GM23248 (cell line): ENCODE results near the gene ATG7. TPM values are rescaled to one million over a fixed set of nuclear protein-coding genes. Genes with fewer than 3 reads are reported as not detected.
A peak's percentile ranks its signal among the peaks of the same experiment; 100 is the strongest.

Experiments used
- DNase-seq: peaks from one replicate; pipeline ENCODE4 v3.0.0-alpha.2; 2015
- H2AFZ ChIP-seq: fragments of 200-600 bp; sonication (generic); 2 replicates; pipeline ENCODE4 v1.6.1; 2016; ENCODE audit warnings: antibody characterized with exemption
- H3F3A ChIP-seq: fragments of 200-600 bp; sonication (generic); 2 replicates; pipeline ENCODE4 v1.6.1; 2016; ENCODE audit warnings: mild to moderate bottlenecking, antibody characterized with exemption, mixed run types; ENCODE audit not compliant: insufficient read depth
- H3K27ac ChIP-seq: fragments of 200-600 bp; sonication (generic); 2 replicates; pipeline ENCODE4 v1.5.1; 2016; ENCODE audit warnings: mild to moderate bottlenecking
- H3K27me3 ChIP-seq: fragments of 200-600 bp; sonication (generic); replicated peaks from 2 replicates; pipeline ENCODE4 v1.6.1; 2016; ENCODE audit warnings: mild to moderate bottlenecking; ENCODE audit not compliant: insufficient read depth
- H3K36me3 ChIP-seq: fragments of 200-600 bp; sonication (generic); 2 replicates; pipeline ENCODE4 v1.6.1; 2016; ENCODE audit warnings: low read depth, mild to moderate bottlenecking
- H3K4me1 ChIP-seq: fragments of 200-600 bp; sonication (generic); 2 replicates; pipeline ENCODE4 v1.6.1; 2016; ENCODE audit warnings: mild to moderate bottlenecking; ENCODE audit not compliant: insufficient read depth
- H3K4me2 ChIP-seq: fragments of 200-600 bp; sonication (generic); one replicate; pipeline ENCODE4 v1.6.1; 2016; ENCODE audit warnings: mild to moderate bottlenecking; ENCODE audit not compliant: unreplicated experiment
- H3K4me3 ChIP-seq: fragments of 200-600 bp; sonication (generic); 2 replicates; pipeline ENCODE4 v1.5.1; 2016; ENCODE audit warnings: mild to moderate bottlenecking
- H3K79me2 ChIP-seq: fragments of 200-600 bp; sonication (generic); 2 replicates; pipeline ENCODE4 v1.6.1; 2016; ENCODE audit warnings: mild to moderate bottlenecking; ENCODE audit not compliant: insufficient read depth
- H3K9ac ChIP-seq: fragments of 200-600 bp; sonication (generic); 2 replicates; pipeline ENCODE4 v1.6.1; 2016; ENCODE audit warnings: mild to moderate bottlenecking
- H3K9me2 ChIP-seq: fragments of 200-600 bp; sonication (generic); 2 replicates; pipeline ENCODE4 v1.6.1; 2016; ENCODE audit warnings: mixed run types, mild to moderate bottlenecking, moderate library complexity; ENCODE audit not compliant: insufficient read depth
- H3K9me3 ChIP-seq: fragments of 200-600 bp; sonication (generic); one replicate; pipeline ENCODE4 v1.6.1; 2017; ENCODE audit warnings: low read depth
- H4K20me1 ChIP-seq: fragments of 200-600 bp; sonication (generic); 2 replicates; pipeline ENCODE4 v1.6.0; 2016; ENCODE audit not compliant: insufficient read depth
- EZH2 ChIP-seq: fragments of 200-600 bp; sonication (generic); IDR thresholded peaks from 2 replicates; pipeline ENCODE4 v1.6.1; 2018; ENCODE audit warnings: antibody characterized with exemption, mild to moderate bottlenecking; ENCODE audit not compliant: insufficient read depth, poor library complexity, severe bottlenecking
- EZH2phosphoT487 ChIP-seq: fragments of 200-600 bp; sonication (generic); IDR thresholded peaks from 2 replicates; pipeline ENCODE4 v1.6.1; 2018; ENCODE audit warnings: antibody characterized with exemption, moderate library complexity, mild to moderate bottlenecking, low read depth; ENCODE audit not compliant: insufficient read depth
- WGBS, 2 experiments: methylation state at CpG; one replicate each; pipeline ENCODE4 v1.1.6; 2015 to 2017; ENCODE audit warnings: low lambda C conversion rate in 2 of 2, low coverage in 1 of 2; ENCODE audit errors: missing lambda C conversion rate in 2 of 2; 5-methylcytosine and 5-hydroxymethylcytosine counted together
- in situ Hi-C: fragments of 300-500 bp; cut with MboI; formaldehyde crosslinking; loops from 2 replicates; pipeline ENCODE4 v1.15.0; 2020
- polyA plus RNA-seq: library from polyadenylated mRNA; unstranded; fragments of >200 nt; fragmentation: Nextera tagmentation; extraction: Ambion mirVana; gene quantifications from 2 replicates; pipeline ENCODE4 v1.2.1, GENCODE V29; 2016
- total RNA-seq: library from RNA; depleted of rRNA; stranded (reverse); fragments of >200 nt; shearing (Covaris generic); gene quantifications from 2 replicates; pipeline ENCODE4 v1.2.3, GENCODE V29; 2014

ATG7 gene
- total and polyA plus RNA-seq, 2 experiments from 2014 or later, result 40.5 to 67.5 TPM

GRCh38 chr3:11543141-11543947 lies 271.1 kb downstream of the ATG7 start:
- no peak overlapping the region for H3K4me3 ChIP-seq
- no peak overlapping the region for H2AFZ ChIP-seq
- TF ChIP-seq EZH2, result no peak
- no peak for TF ChIP-seq EZH2phosphoT487
- H3K27ac ChIP-seq, result no peak overlapping the region
- H3K4me1 ChIP-seq, result peaks cover 18% of the 10 kb centered on the region
- no peaks in the 10 kb centered on the region for H3K27me3 ChIP-seq
- in situ Hi-C loops, result no loop called here
- no peak overlapping the region for H3K9ac ChIP-seq
- WGBS, 2 experiments, result 99% methylated on average over 19 of the region's 19 CpGs
- no peak overlapping the region for H3K4me2 ChIP-seq
- no peaks in the 10 kb centered on the region for H4K20me1 ChIP-seq
- H3K79me2 ChIP-seq, result no peaks in the 10 kb centered on the region
- H3F3A ChIP-seq, result no peaks in the 10 kb centered on the region
- H3K36me3 ChIP-seq, result no peaks in the 10 kb centered on the region
- no peaks in the 10 kb centered on the region for H3K9me2 ChIP-seq
- DNase-seq, result no peak
- H3K9me3 ChIP-seq, result no peaks in the 10 kb centered on the region

- no peaks in the 10 kb centered on the region for H3K9me3 ChIP-seq
- no peak for DNase-seq
- H3K4me3 ChIP-seq, result no peak overlapping the region
- no peaks in the 10 kb centered on the region for H3K27me3 ChIP-seq
- no peak overlapping the region for H3K4me2 ChIP-seq
- H2AFZ ChIP-seq, result no peak overlapping the region
- H4K20me1 ChIP-seq, result no peaks in the 10 kb centered on the region
- in situ Hi-C loops, result no loop called here
- TF ChIP-seq EZH2 (no peak), EZH2phosphoT487 (no peak)
- H3K36me3 ChIP-seq, result no peaks in the 10 kb centered on the region
- H3K79me2 ChIP-seq, result no peaks in the 10 kb centered on the region
- WGBS, 2 experiments, result 79 to 85% methylated on average over 6 of the region's 6 CpGs
- H3K9me2 ChIP-seq, result no peaks in the 10 kb centered on the region
- H3K9ac ChIP-seq, result no peak overlapping the region
- H3K4me1 ChIP-seq, result peaks cover 24% of the 10 kb centered on the region
- no peak overlapping the region for H3K27ac ChIP-seq
- peaks cover 1% of the 10 kb centered on the region; the same call in 1 of the 2 replicates for H3F3A ChIP-seq
Observed at GRCh38 chr3:11543948-11544387, 271.8 kb downstream of the ATG7 start.

- no peaks in the 10 kb centered on the region for H3K36me3 ChIP-seq
- H3K4me3 ChIP-seq, result no peak overlapping the region
- in situ Hi-C loops, result no loop called here
- TF ChIP-seq EZH2 (no peak), EZH2phosphoT487 (no peak)
- H2AFZ ChIP-seq, result no peak overlapping the region
- no peaks in the 10 kb centered on the region for H3K79me2 ChIP-seq
- peak overlapping the region; percentile 6 for H3K4me2 ChIP-seq
- no peaks in the 10 kb centered on the region for H3K27me3 ChIP-seq
- peak; percentile 62 for DNase-seq
- H3K9me3 ChIP-seq, result no peaks in the 10 kb centered on the region
- H3K4me1 ChIP-seq, result peaks cover 31% of the 10 kb centered on the region
- peak overlapping the region; percentile 50 for H3K9ac ChIP-seq
- 37 to 40% methylated on average over 17 of the region's 17 CpGs for WGBS, 2 experiments
- H3F3A ChIP-seq, result peaks cover 8% of the 10 kb centered on the region
- no peaks in the 10 kb centered on the region for H3K9me2 ChIP-seq
- peak overlapping the region; percentile 44 for H3K27ac ChIP-seq
- no peaks in the 10 kb centered on the region for H4K20me1 ChIP-seq
Observed at GRCh38 chr3:11544412-11545181, 272.4 kb downstream of the ATG7 start.

GRCh38 chr3:11545186-11545851 lies 273.1 kb downstream of the ATG7 start:
- Histone ChIP-seq H3K27ac (peak overlapping the region; percentile 44; the same call in 1 of the 2 replicates), H3K4me2 (peak overlapping the region; percentile 6)
- DNase-seq, result peak; percentile 54

More at GRCh38 chr3:11545186-11545851, 273.1 kb downstream of the ATG7 start:
- 38 to 43% methylated on average over 15 to 16 of the region's 16 CpGs for WGBS, 2 experiments
- H3F3A ChIP-seq, result peaks cover 15% of the 10 kb centered on the region
- no peaks in the 10 kb centered on the region for H3K9me3 ChIP-seq
- peak overlapping the region; percentile 50 for H3K9ac ChIP-seq
- no peaks in the 10 kb centered on the region for H3K36me3 ChIP-seq
- H3K4me3 ChIP-seq, result no peak overlapping the region
- no peaks in the 10 kb centered on the region for H3K27me3 ChIP-seq
- H3K9me2 ChIP-seq, result no peaks in the 10 kb centered on the region
- in situ Hi-C loops, result no loop called here
- no peaks in the 10 kb centered on the region for H4K20me1 ChIP-seq
- H2AFZ ChIP-seq, result 0 out of 2 replicates have a peak overlapping the region, but pooled peaks have one; percentile 55
- TF ChIP-seq EZH2 (no peak), EZH2phosphoT487 (no peak)
- peaks cover 38% of the 10 kb centered on the region for H3K4me1 ChIP-seq
- no peaks in the 10 kb centered on the region for H3K79me2 ChIP-seq
